Neutrophil (primary cell): ENCODE measurements around the gene SCNN1G.

Source experiments
- H3K27ac ChIP-seq: fragments of 200-600 bp; sonication (generic); 2 replicates; pipeline ENCODE4 v1.5.1; 2016; ENCODE audit warnings: mild to moderate bottlenecking, moderate library complexity
- H3K27me3 ChIP-seq: fragments of 200-600 bp; sonication (generic); 2 replicates; pipeline ENCODE4 v1.6.0; 2016; ENCODE audit warnings: mild to moderate bottlenecking
- H3K36me3 ChIP-seq: fragments of 200-600 bp; sonication (generic); 2 replicates; pipeline ENCODE4 v1.5.1; 2017
- H3K4me1 ChIP-seq, 2 experiments: fragments of 200-600 bp in 1 of 2; sonication (generic) in 1 of 2; 1 replicate in 1 of 2; 2 replicates in 1 of 2; pipeline versions ENCODE4 v1.5.1 to v1.6.1; 2013 to 2016; ENCODE audit warnings: low read depth in 1 of 2, low read length in 1 of 2, mild to moderate bottlenecking in 1 of 2, moderate library complexity in 1 of 2; ENCODE audit not compliant: control insufficient read depth in 1 of 2, insufficient read depth in 1 of 2
- H3K4me3 ChIP-seq, 2 experiments: fragments of 200-600 bp in 1 of 2; sonication (generic) in 1 of 2; 1 replicate in 1 of 2; 2 replicates in 1 of 2; pipeline ENCODE4 v1.5.1; 2013 to 2016; ENCODE audit warnings: low read depth in 1 of 2, low read length in 1 of 2, mild to moderate bottlenecking in 1 of 2, moderate library complexity in 1 of 2
- H3K9me3 ChIP-seq: fragments of 200-600 bp; sonication (generic); 2 replicates; pipeline ENCODE4 v1.5.1; 2016
- CTCF ChIP-seq: fragments of 200-600 bp; sonication (generic); IDR thresholded peaks from 2 replicates; pipeline ENCODE4 v1.5.1; 2016; ENCODE audit warnings: antibody characterized with exemption

Gene SCNN1G

GRCh38 chr16:23217646-23218045 lies 35.1 kb downstream of the SCNN1G start:
- TF ChIP-seq CTCF: no peak
- no peaks in the 10 kb centered on the region for H3K9me3 ChIP-seq
- no peak overlapping the region for H3K4me3 ChIP-seq
- no peak overlapping the region for H3K27ac ChIP-seq
- H3K4me1 ChIP-seq: no peaks in the 10 kb centered on the region
- H3K36me3 ChIP-seq: no peaks in the 10 kb centered on the region
- no peaks in the 10 kb centered on the region for H3K27me3 ChIP-seq

GRCh38 chr16:23222929-23223328 lies 40.4 kb downstream of the SCNN1G start:
- H3K4me1 ChIP-seq: no peaks in the 10 kb centered on the region
- no peak overlapping the region for H3K27ac ChIP-seq
- H3K36me3 ChIP-seq: no peaks in the 10 kb centered on the region
- peaks cover 6% of the 10 kb centered on the region for H3K27me3 ChIP-seq
- TF ChIP-seq CTCF: no peak
- H3K4me3 ChIP-seq: no peak overlapping the region
- H3K9me3 ChIP-seq: no peaks in the 10 kb centered on the region

GRCh38 chr16:23223368-23223767 lies 40.8 kb downstream of the SCNN1G start:
- no peak for TF ChIP-seq CTCF
- Histone ChIP-seq H3K9me3 (no peaks in the 10 kb centered on the region), H3K27ac (no peak overlapping the region), H3K4me1 (no peaks in the 10 kb centered on the region), H3K27me3 (peaks cover 6% of the 10 kb centered on the region), H3K36me3 (no peaks in the 10 kb centered on the region), H3K4me3 (no peak overlapping the region)

- Histone ChIP-seq H3K27ac (no peak overlapping the region), H3K9me3 (no peaks in the 10 kb centered on the region), H3K36me3 (no peaks in the 10 kb centered on the region), H3K27me3 (peaks cover 6% of the 10 kb centered on the region), H3K4me3 (no peak overlapping the region), H3K4me1 (no peaks in the 10 kb centered on the region)
- no peak for TF ChIP-seq CTCF
Observed at GRCh38 chr16:23225109-23225508, 42.6 kb downstream of the SCNN1G start.

- no peak overlapping the region for H3K4me3 ChIP-seq
- H3K27me3 ChIP-seq: peaks cover 6% of the 10 kb centered on the region
- no peaks in the 10 kb centered on the region for H3K36me3 ChIP-seq
- TF ChIP-seq CTCF: no peak
- H3K27ac ChIP-seq: no peak overlapping the region
- no peaks in the 10 kb centered on the region for H3K4me1 ChIP-seq
- no peaks in the 10 kb centered on the region for H3K9me3 ChIP-seq
Observed at GRCh38 chr16:23225634-23226033, 43.1 kb downstream of the SCNN1G start.

GRCh38 chr16:23227529-23227928 lies 45.0 kb downstream of the SCNN1G start:
- Histone ChIP-seq H3K9me3 (no peaks in the 10 kb centered on the region), H3K27ac (no peak overlapping the region), H3K4me3 (no peak overlapping the region), H3K27me3 (peaks cover 6% of the 10 kb centered on the region), H3K4me1 (no peaks in the 10 kb centered on the region), H3K36me3 (no peaks in the 10 kb centered on the region)
- TF ChIP-seq CTCF: no peak
